GM12873 (cell line): ENCODE results near the gene KLK6.

ENCODE experiments used
- CTCF ChIP-seq: IDR thresholded peaks from 2 replicates; pipeline ENCODE4 v1.5.1; 2012; ENCODE audit warnings: low read depth, mild to moderate bottlenecking, moderate library complexity, low read length, control low read depth; ENCODE audit not compliant: insufficient read depth; ENCODE audit errors: missing control alignments

The KLK6 gene

DNA sequence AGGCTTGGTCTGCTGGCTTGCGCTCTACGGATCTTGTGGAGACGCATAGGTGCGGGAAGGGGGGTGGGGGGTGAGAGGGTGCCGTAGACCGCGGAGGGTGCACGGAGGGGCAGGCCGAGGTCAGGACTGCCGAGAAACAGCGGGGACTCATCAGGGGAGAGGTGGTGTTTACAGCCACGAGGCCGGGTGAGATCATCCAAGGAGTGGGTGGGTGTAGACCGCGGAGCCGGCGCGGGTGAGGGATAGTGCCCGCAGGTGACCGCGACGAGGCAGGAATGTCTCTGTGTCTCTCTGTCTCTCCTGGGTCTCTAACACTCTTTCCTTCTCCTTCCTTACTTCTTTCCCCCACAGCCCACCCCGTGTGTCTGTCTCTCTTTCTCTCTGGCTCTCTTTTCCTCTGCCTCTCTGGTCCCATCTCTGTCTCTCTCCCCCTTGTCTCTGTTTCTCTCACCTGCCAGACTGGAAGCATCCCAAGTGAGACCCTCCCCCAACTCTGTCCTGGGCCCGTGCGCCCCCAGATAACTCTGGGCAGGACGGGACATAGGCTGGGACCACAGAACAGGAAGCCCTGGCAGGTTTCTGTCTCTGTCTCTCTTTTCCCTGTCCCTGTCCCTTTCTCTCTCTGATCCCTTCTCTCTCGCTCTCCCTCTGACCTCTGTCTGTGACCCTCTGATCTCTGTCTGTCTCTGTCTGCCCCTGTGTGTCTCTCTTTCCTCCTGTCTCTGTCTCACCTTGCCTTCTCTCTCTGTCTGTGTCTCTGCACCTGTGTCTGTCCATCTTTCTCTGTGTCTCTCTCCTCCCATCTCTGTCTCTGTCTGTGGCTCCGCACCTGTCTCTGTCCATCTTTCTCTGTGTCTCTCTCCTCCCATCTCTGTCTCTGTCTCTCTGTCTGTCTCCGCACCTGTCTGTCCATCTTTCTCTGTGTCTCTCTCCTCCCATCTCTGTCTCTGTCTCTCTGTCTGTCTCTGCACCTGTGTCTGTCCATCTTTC, 56.4 kb downstream of the KLK6 start:
- no peak for TF ChIP-seq CTCF

- no peak for TF ChIP-seq CTCF
Observed at GRCh38 chr19:50912102-50912599, 57.2 kb downstream of the KLK6 start.

DNA sequence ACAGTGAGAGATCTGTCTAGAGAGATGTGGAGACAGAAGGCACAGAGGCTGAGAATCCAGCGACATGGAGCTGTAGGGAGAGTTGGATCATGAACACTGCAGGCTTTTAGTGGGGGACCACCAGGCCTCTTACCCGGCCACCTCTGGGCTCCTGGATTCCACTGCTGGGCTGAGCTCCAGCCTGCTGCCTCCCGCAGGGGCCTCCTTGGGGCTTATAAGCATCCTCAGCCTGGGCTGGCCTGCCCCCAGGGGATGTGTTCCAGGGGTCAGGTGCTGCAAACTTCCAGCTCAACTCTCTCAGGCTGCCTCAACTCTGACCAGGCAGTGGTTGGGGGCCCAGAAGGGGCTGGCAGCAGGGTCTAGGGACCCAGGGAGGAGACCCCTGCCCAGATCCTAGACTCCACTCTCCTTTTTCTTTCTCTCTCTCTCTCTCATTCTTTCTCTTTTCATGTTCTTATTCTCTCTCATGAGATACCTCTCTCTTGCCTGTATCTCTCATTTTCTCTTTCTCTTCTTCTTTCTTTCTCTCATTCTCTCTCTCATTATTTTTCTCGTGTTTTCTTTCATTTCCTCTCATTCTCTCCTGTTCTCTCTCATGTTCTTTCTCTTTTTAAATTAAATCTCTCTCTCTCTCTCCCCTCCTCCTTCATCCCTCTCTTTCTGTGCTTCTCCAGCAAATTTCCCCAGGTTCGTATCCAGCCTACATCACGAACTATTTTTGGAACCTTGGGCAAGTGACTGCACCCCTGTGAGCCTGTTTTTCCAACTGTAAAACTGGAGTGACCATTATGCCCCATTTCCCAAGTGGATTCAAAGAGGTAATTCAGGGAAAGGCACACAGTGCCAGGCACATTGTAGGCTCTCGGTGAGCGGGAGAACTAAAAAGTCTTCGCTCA, 57.9 kb downstream of the KLK6 start, which contains the start of gene KLK4:
Gene KLK4 (minus strand): TSS at position 190 of the 896 bp plus-strand sequence. CDS start 657 bp downstream, outside the sequence.
- no peak for TF ChIP-seq CTCF

- no peak for TF ChIP-seq CTCF
Observed at GRCh38 chr19:50910722-50911121, 58.7 kb downstream of the KLK6 start.

GRCh38 chr19:50909240-50910070, 59.9 kb downstream of the KLK6 start:
- TF ChIP-seq CTCF = no peak
